DMS53 treated with DMSO at 0.1 percent for 48 hours (cell line): ENCODE data around the gene ZSWIM6.

Source experiments
- DNase-seq: peaks from one replicate; lab custom pipeline; 2025; ENCODE audit not compliant: unreplicated experiment; lab: John Stamatoyannopoulos, UW

Gene ZSWIM6

GRCh38 chr5:61306531-61307131, 25.4 kb upstream of the ZSWIM6 start:
- no peak for DNase-seq

GRCh38 chr5:61307191-61307590, 24.9 kb upstream of the ZSWIM6 start:
- DNase-seq: no peak

- no peak for DNase-seq
Observed at GRCh38 chr5:61307611-61308010, 24.4 kb upstream of the ZSWIM6 start.

GRCh38 chr5:61308712-61309111, 23.3 kb upstream of the ZSWIM6 start:
- no peak for DNase-seq

- DNase-seq: no peak
Observed at GRCh38 chr5:61309115-61309514, 22.9 kb upstream of the ZSWIM6 start.

GRCh38 chr5:61311056-61311610, 20.9 kb upstream of the ZSWIM6 start:
- DNase-seq: no peak

- peak; percentile 23 for DNase-seq
Observed at GRCh38 chr5:61311836-61312808, 19.9 kb upstream of the ZSWIM6 start.

- no peak for DNase-seq
Observed at GRCh38 chr5:61313960-61314681, 17.9 kb upstream of the ZSWIM6 start.

- DNase-seq: no peak
Observed at GRCh38 chr5:61318376-61318775, 13.7 kb upstream of the ZSWIM6 start.

- DNase-seq: no peak
Observed at GRCh38 chr5:61319388-61320146, 12.5 kb upstream of the ZSWIM6 start.

GRCh38 chr5:61320860-61321259, 11.2 kb upstream of the ZSWIM6 start:
- DNase-seq: no peak

- DNase-seq: no peak
Observed at GRCh38 chr5:61321669-61322068, 10.4 kb upstream of the ZSWIM6 start.

- DNase-seq: no peak
Observed at GRCh38 chr5:61322738-61323725, 9.0 kb upstream of the ZSWIM6 start.

GRCh38 chr5:61327760-61328753, 4.0 kb upstream of the ZSWIM6 start:
- DNase-seq: no peak

- DNase-seq: no peak
Observed at GRCh38 chr5:61328791-61329549, 3.1 kb upstream of the ZSWIM6 start.

- DNase-seq: no peak
Observed at GRCh38 chr5:61329550-61330128, 2.4 kb upstream of the ZSWIM6 start.

GRCh38 chr5:61330341-61330844, 1.7 kb upstream of the ZSWIM6 start:
- DNase-seq: peak; percentile 47
